Choroid plexus epithelial cell (primary cell): ENCODE data around the gene ASB10.

Experiments
- DNase-seq: peaks from one replicate; pipeline ENCODE4 v3.0.0-alpha.2; 2010; ENCODE audit warnings: low read depth
- H3K4me3 ChIP-seq: 2 replicates; pipeline ENCODE4 v1.5.1; 2011; ENCODE audit warnings: low read depth, mild to moderate bottlenecking, control low read depth, low read length, moderate library complexity
- TF ChIP-seq, protein P1 (sequence below): conservative IDR thresholded peaks from 2 replicates; pipeline ENCODE4 v1.5.1; 2011; ENCODE audit warnings: low read depth, mild to moderate bottlenecking, control low read depth, inconsistent platforms, low read length, moderate library complexity

ASB10 gene

DNA sequence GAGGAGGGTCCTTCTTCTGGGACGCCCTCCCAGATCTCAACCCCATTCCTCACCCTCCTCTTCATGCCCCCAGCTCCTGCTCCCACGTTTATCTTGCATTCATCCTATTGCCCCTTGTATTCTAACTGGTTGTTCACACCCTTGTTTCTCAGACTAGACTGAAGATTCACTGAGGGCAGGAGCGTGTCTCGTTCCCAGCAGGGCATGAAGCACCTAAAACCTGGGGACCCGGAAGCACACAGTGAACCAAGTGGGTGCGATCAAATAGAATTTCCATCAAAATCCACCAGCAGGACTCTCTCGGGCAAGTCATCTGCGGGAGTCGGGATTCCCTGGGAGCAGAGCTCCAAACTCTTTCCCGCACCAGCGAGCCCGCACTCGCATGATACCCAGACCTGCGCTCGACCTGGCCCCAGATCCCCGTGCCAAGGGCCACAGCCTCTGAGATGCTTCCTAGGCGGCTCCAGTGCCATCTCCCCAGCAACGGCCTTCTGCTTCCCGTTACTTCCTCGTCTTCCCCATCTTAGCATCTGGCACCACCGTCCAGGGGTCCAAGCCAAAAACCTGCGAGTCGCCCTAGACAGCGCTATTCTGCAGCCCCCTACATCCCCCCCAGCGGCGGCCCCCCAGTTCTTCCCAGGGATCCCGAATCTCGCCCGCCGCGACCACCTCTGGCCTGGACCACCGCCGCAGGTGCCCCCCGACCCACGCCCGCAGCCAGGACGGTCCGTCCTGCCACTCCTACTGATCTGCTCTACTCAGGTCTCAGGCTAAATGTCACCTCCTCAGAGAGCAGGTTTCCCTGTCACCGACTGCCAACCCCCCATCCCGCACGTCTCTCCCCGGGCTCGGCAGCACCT lies 13.4 kb downstream of the ASB10 start:
- DNase-seq: no peak
- no peak overlapping the region for H3K4me3 ChIP-seq
- TF ChIP-seq, protein P1, sequence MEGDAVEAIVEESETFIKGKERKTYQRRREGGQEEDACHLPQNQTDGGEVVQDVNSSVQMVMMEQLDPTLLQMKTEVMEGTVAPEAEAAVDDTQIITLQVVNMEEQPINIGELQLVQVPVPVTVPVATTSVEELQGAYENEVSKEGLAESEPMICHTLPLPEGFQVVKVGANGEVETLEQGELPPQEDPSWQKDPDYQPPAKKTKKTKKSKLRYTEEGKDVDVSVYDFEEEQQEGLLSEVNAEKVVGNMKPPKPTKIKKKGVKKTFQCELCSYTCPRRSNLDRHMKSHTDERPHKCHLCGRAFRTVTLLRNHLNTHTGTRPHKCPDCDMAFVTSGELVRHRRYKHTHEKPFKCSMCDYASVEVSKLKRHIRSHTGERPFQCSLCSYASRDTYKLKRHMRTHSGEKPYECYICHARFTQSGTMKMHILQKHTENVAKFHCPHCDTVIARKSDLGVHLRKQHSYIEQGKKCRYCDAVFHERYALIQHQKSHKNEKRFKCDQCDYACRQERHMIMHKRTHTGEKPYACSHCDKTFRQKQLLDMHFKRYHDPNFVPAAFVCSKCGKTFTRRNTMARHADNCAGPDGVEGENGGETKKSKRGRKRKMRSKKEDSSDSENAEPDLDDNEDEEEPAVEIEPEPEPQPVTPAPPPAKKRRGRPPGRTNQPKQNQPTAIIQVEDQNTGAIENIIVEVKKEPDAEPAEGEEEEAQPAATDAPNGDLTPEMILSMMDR: no peak

- TF ChIP-seq, protein P1: peak; percentile 99
- peak; percentile 73 for DNase-seq
- H3K4me3 ChIP-seq: no peak overlapping the region
Measured at GRCh38 chr7:151172273-151173141, 14.5 kb downstream of the ASB10 start.

GRCh38 chr7:151168787-151169162 lies 18.3 kb downstream of the ASB10 start:
- H3K4me3 ChIP-seq: no peak overlapping the region
- DNase-seq: no peak
- TF ChIP-seq, protein P1: no peak

DNA sequence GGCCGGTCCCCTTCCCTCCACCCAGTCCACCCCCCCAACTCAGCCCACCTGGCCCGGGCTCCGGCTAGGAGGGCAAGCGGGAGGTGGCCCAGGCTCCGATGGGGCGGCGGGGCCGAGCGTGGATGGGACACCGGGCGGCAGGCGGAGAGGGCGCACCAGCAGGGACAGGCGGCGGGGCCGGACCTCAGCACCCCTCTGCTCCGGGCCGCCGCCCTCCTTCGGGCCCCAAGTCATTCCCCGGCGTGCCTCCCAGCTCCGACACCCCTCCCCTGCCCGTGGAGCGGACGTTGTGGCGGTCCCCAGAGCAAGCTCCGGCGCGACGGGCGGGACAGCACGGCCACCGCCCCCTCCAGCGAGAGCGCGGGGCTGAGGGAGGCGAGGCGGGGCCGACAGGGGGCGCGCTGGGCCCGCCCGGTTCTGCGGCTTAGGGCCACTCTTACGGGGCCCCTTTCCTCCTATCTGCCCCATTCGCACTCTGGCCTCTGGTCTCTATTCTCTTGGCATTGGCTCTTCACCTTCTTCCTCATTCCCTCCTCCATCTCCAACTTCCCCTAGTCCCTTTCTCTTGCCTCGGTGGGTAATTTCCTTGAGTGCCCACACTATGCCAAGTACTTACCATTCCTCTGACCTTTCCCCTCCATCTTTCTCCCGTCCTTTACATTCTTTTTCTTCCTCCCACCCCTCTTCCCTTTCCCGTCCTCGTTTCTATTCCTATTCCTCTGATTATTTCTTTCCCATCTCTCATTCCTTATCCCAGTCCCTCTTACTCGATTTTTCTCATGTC lies 18.9 kb downstream of the ASB10 start:
- TF ChIP-seq, protein P1: peak; percentile 42
- peak overlapping the region; percentile 8 for H3K4me3 ChIP-seq
- no peak for DNase-seq

GRCh38 chr7:151167197-151167961 lies 19.7 kb downstream of the ASB10 start, which contains the start of gene GBX1:
TSS of gene GBX1 (minus strand) at chr7:151167694. CDS start at chr7:151167548, 146 bp downstream.
- no peak for DNase-seq
- TF ChIP-seq, protein P1: no peak
- H3K4me3 ChIP-seq: peak within 1 kb of the TSS; percentile 30

DNA sequence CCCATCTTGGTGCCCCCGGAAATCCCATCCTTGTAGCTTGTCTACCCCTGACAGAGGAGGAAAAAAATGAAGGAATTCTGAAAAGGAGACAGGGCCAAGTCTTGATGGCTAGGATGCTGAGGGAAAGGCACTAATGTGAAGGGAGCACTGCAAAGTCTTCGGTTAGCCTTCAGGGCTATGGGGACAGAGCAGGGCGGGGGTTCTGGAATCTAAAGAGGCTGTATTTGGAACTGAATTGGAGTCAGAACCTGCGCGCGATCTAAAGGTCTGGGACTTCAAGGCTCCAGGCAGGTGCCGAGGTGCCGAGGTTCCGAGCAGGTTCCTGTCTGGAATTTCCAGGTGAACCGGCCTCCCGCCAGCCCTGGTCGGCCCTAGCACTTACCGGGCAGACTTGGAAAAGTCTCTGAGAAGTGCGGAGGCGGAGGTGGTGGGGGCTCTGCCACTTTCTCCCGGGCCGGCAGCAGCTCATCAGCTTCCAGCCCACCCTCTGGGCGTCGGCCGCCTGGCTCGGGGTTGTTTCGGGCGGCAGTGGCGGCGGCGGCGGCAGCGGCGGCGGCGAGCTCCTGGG lies 20.3 kb downstream of the ASB10 start:
- no peak for DNase-seq
- H3K4me3 ChIP-seq: no peak overlapping the region
- TF ChIP-seq, protein P1: no peak
